BE2C (cell line): ENCODE results near the gene MAGOH.

Experiments
- DNase-seq: peaks from one replicate; pipeline ENCODE4 v3.0.0-alpha.2; 2020
- H3K27me3 ChIP-seq: fragments of 250-450 bp; sonication (Bioruptor Pico); 2 replicates; pipeline ENCODE4 v1.5.1; 2020; ENCODE audit warnings: mild to moderate bottlenecking
- H3K36me3 ChIP-seq: fragments of 250-450 bp; sonication (Bioruptor Pico); 2 replicates; pipeline ENCODE4 v1.5.1; 2020; ENCODE audit warnings: mild to moderate bottlenecking
- H3K4me1 ChIP-seq: fragments of 250-450 bp; sonication (Bioruptor Pico); 2 replicates; pipeline ENCODE4 v1.5.1; 2020
- H3K4me3 ChIP-seq: 2 replicates; pipeline ENCODE4 v1.5.1; 2011; ENCODE audit warnings: low read depth, low read length
- H3K9me3 ChIP-seq: fragments of 250-450 bp; sonication (Bioruptor Pico); 2 replicates; pipeline ENCODE4 v1.5.1; 2020
- CTCF ChIP-seq: IDR thresholded peaks from 2 replicates; pipeline ENCODE4 v1.5.1; 2012; ENCODE audit warnings: mild to moderate bottlenecking, low read depth, low read length

Gene MAGOH

DNA sequence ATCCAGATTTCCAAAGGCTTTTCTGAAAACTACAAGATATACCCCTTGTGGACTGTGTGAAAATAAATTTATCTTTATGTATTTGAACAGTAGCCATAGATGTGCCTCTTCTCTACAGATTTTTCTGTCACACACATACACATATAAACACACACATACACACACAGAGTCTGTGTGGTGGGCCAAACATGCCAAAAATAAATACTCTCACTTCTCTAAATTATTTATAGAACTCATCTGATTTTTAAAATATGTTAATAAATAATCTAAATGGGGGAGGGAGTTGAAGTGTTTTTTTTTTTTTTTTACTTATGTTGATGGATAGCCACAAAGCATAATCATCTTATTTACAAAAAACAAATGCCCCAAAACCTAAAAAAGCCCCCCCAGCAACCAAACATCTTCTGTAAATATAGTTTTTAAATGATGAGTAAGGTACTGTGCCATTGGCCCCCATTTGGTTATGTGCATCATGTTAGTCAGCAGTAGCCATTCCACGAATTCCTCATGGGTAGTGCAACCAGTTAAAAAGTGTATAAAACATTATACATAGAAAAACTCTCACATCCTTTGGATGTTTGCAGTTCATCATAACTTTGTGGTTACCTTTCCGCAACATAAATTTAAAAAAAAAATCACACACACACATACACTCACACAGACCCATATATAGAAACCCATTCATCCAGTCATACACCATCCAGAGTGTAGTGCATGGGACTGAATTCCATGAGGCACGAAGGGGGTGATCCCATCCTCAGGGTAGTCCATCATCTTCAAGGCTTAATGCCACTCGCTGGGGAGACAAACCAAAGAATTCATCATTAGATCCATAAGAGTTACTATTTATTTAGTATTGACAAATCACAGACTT is 8.2 kb upstream of the MAGOH start:
- Histone ChIP-seq H3K4me1 (no peaks in the 10 kb centered on the region), H3K36me3 (peaks cover 2% of the 10 kb centered on the region; the same call in 1 of the 2 replicates), H3K4me3 (no peak overlapping the region), H3K9me3 (no peaks in the 10 kb centered on the region), H3K27me3 (no peaks in the 10 kb centered on the region)
- DNase-seq = no peak
- TF ChIP-seq CTCF = no peak

- Histone ChIP-seq H3K4me3 (no peak overlapping the region), H3K27me3 (no peaks in the 10 kb centered on the region), H3K9me3 (no peaks in the 10 kb centered on the region), H3K4me1 (no peaks in the 10 kb centered on the region), H3K36me3 (no peaks in the 10 kb centered on the region)
- no peak for DNase-seq
- TF ChIP-seq CTCF = no peak
Measured at GRCh38 chr1:53244141-53244540, 5.8 kb upstream of the MAGOH start.

DNA sequence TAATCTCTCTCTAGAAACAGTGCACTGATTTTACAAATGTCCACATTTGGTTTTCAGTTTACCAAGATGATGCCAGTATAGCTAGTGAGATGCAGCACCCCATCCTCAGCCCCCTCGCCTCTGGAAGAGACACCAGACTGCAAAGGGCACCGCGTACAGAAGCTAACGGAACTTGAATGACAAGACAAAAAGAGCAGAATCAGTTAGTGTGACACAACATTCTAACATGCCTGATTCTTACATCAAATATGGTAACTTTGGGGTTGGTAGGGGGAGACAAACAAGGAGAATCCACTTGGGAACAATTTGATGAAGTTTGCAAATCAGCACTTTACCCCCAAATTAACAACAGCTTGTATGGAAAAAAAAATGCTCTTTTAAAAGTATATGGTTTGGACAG is 4.1 kb upstream of the MAGOH start:
- no peaks in the 10 kb centered on the region for H3K27me3 ChIP-seq
- H3K36me3 ChIP-seq = no peaks in the 10 kb centered on the region
- no peak for TF ChIP-seq CTCF
- H3K4me3 ChIP-seq = no peak overlapping the region
- no peaks in the 10 kb centered on the region for H3K4me1 ChIP-seq
- no peak for DNase-seq
- no peaks in the 10 kb centered on the region for H3K9me3 ChIP-seq

DNA sequence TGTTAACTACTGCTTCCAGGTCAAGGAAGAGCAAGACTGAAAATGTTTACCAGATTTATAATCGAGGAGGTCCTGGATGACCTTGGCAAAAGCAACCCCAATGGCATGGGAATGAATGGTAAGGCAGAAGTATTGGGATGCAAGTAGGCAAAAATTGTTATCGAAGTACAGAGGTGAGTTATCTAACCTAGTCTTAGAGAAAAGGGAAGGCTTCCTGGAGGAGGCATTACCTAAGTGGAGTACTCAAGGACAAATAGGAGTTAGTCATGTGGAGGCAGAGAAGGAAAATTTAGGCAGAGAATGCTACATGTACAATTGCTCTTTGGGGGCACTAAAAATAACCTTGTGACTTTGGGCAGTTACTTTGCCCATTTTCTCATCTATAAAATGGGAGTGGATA is 3.5 kb upstream of the MAGOH start:
- DNase-seq = no peak
- H3K27me3 ChIP-seq = no peaks in the 10 kb centered on the region
- H3K4me3 ChIP-seq = no peak overlapping the region
- no peaks in the 10 kb centered on the region for H3K36me3 ChIP-seq
- H3K4me1 ChIP-seq = no peaks in the 10 kb centered on the region
- no peaks in the 10 kb centered on the region for H3K9me3 ChIP-seq
- TF ChIP-seq CTCF = no peak

DNA sequence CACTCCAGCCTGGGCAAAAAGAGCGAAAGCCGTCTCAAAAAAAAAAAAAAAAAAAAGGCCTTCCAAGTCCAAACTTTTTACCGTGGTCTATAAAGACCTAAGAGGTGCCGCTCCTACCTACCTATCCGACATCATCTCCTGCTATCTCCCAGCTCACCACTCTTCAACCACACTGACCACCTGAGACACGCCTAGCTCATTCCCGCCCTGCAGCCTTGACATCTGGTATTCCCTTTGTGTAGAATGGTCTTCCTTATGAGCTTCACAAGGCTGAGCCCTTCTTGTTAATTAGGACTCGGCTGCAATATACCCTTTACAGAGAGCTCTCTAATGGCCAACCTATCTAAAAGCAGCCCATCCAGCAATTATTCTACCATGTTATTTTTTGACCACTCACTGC is 680 bp downstream of the MAGOH start:
- H3K9me3 ChIP-seq = no peaks in the 10 kb centered on the region
- no peaks in the 10 kb centered on the region for H3K27me3 ChIP-seq
- peak overlapping the region; percentile 97 for H3K4me3 ChIP-seq
- no peak for TF ChIP-seq CTCF
- peaks cover 7% of the 10 kb centered on the region for H3K36me3 ChIP-seq
- no peak for DNase-seq
- H3K4me1 ChIP-seq = no peaks in the 10 kb centered on the region

DNA sequence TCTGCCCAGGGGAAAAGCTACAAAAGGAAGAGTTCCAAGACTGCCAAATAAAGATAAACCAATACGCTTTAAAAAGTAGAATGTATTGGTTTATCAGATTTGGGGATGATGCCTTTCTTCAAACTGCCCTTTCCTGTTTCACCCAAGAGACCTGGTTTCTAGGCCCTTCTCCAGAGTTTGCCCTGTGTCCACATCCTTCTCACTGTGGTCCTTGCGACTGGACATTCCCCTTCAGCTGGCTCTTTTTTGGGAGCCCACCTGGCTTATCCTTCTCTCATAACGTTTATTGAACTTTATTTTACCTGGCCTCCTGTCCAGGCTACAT is 17.4 kb downstream of the MAGOH start:
- no peak for TF ChIP-seq CTCF
- H3K36me3 ChIP-seq = no peaks in the 10 kb centered on the region
- no peaks in the 10 kb centered on the region for H3K9me3 ChIP-seq
- no peaks in the 10 kb centered on the region for H3K4me1 ChIP-seq
- no peaks in the 10 kb centered on the region for H3K27me3 ChIP-seq
- H3K4me3 ChIP-seq = peak overlapping the region; percentile 67
- DNase-seq = no peak
